K562 (cell line): ENCODE results near the gene CLIC5. TPM values are rescaled to one million over a fixed set of nuclear protein-coding genes. Genes with fewer than 3 reads are reported as not detected.

Source experiments
- ATAC-seq: fragments of 200-7000 bp; cut with Tn5 transposase; 3 replicates; pipeline ENCODE4 v1.9.1; 2020; ENCODE audit warnings: moderate library complexity
- BruUV-seq: library from RNA; stranded (reverse); fragments of 400-500 nt; replicated peaks from 2 replicates; lab custom pipeline; 2021; lab: Mats Ljungman, UMichigan
- CTCF ChIA-PET: fragments of 300-600 bp; formaldehyde crosslinking; extraction: SDS; loops from one replicate; lab custom pipeline; 2021; ENCODE audit warnings: low intra/inter-chr PET ratio; lab: Yijun Ruan, JAX
- POLR2A ChIA-PET: fragments of 300-600, 350-650 bp; sonication (Branson Sonifier 250); formaldehyde crosslinking; extraction: SDS; loops from one replicate; lab custom pipeline; 2021; ENCODE audit warnings: antibody characterized with exemption, inconsistent platforms; lab: Yijun Ruan, JAX
- DNase-seq, 4 experiments: peaks; one replicate each; pipeline versions ENCODE4 v3.0.0 to v3.0.0-alpha.2; 2011 to 2018; ENCODE audit warnings: low spot score in 3 of 4, mixed read lengths in 3 of 4; ENCODE audit errors: extremely low read depth in 1 of 4
- FAIRE-seq: peaks from 2 replicates; lab custom pipeline; 2011; peaks lifted over from hg19 to GRCh38; lab: Jason Lieb, UNC
- H2AFZ ChIP-seq: 2 replicates; pipeline ENCODE4 v1.6.0; 2011; ENCODE audit warnings: low read depth, low read length, control low read depth, inconsistent platforms
- H3K27ac ChIP-seq: fragments of 200-600 bp; 3 replicates; pipeline ENCODE4 v1.8.0; 2011; ENCODE audit warnings: low read depth, mild to moderate bottlenecking, control low read depth, inconsistent platforms, low read length, moderate library complexity, mixed read lengths; ENCODE audit errors: extremely low read depth
- H3K27me3 ChIP-seq, 2 experiments: fragments of 300-600 bp in 1 of 2; 2 replicates in 1 of 2; 3 replicates in 1 of 2; pipeline versions ENCODE4 v1.6.0 to v1.8.0; 2011; ENCODE audit warnings: inconsistent platforms in 2 of 2, low read length in 2 of 2, mild to moderate bottlenecking in 1 of 2, mixed read lengths in 1 of 2, moderate library complexity in 1 of 2; ENCODE audit not compliant: control insufficient read depth in 2 of 2, insufficient read depth in 2 of 2
- H3K36me3 ChIP-seq: fragments of 300-600 bp; 3 replicates; pipeline ENCODE4 v1.8.0; 2011; ENCODE audit warnings: mild to moderate bottlenecking, low read length, inconsistent platforms; ENCODE audit not compliant: control insufficient read depth, insufficient read depth
- H3K4me1 ChIP-seq, 2 experiments: fragments of 200-600 bp in 1 of 2; replicated peaks in 1 of 2; 2 replicates in 1 of 2; 3 replicates in 1 of 2; pipeline versions ENCODE4 v1.5.1 to v1.8.0; 2011; ENCODE audit warnings: inconsistent platforms in 2 of 2, low read length in 2 of 2, mild to moderate bottlenecking in 1 of 2, mixed read lengths in 1 of 2, moderate library complexity in 1 of 2; ENCODE audit not compliant: control insufficient read depth in 2 of 2, insufficient read depth in 2 of 2
- H3K4me2 ChIP-seq: 2 replicates; pipeline ENCODE4 v1.6.1; 2011; ENCODE audit warnings: low read length, control low read depth, inconsistent platforms, mixed read lengths; ENCODE audit not compliant: insufficient read depth
- H3K4me3 ChIP-seq: fragments of 200-600 bp; sonication (generic), shearing (Covaris generic); 2 replicates; pipeline ENCODE4 v1.5.1; 2016; ENCODE audit warnings: control low read depth, inconsistent platforms
- H3K79me2 ChIP-seq: fragments of 200-600 bp; 3 replicates; pipeline ENCODE4 v1.8.0; 2011; ENCODE audit warnings: low read length, inconsistent platforms; ENCODE audit not compliant: control insufficient read depth, insufficient read depth
- H3K9ac ChIP-seq, 2 experiments: 2 replicates each; pipeline versions ENCODE4 v1.6.0 to v1.6.1; 2011; ENCODE audit warnings: low read depth in 2 of 2, low read length in 2 of 2, control low read depth in 1 of 2, inconsistent platforms in 1 of 2, mild to moderate bottlenecking in 1 of 2, mixed read lengths in 1 of 2; ENCODE audit not compliant: insufficient read depth in 1 of 2
- H3K9me1 ChIP-seq: one replicate; pipeline ENCODE4 v1.6.0; 2011; ENCODE audit warnings: inconsistent platforms, mild to moderate bottlenecking, low read length, moderate library complexity; ENCODE audit not compliant: control insufficient read depth, insufficient read depth
- H3K9me3 ChIP-seq: replicated peaks from 2 replicates; pipeline ENCODE4 v1.5.1; 2011; ENCODE audit warnings: low read depth, low read length, inconsistent platforms; ENCODE audit not compliant: control insufficient read depth, insufficient read depth
- H4K20me1 ChIP-seq: replicated peaks from 2 replicates; pipeline ENCODE4 v1.6.1; 2011; ENCODE audit warnings: low read length, inconsistent platforms, mixed read lengths; ENCODE audit not compliant: control insufficient read depth, insufficient read depth
- NR0B1 ChIP-seq: fragments of 450-650 bp; IDR thresholded peaks from one replicate; pipeline ENCODE4 v1.6.1; 2018; ENCODE audit warnings: mild to moderate bottlenecking, moderate library complexity; ENCODE audit not compliant: partially characterized antibody
- ZNF253 ChIP-seq: fragments of 250-450 bp; sonication (Bioruptor Pico); conservative IDR thresholded peaks from 2 replicates; pipeline ENCODE4 v1.6.1; 2021; ENCODE audit warnings: mild to moderate bottlenecking
- ZNF277 ChIP-seq: fragments of 250-450 bp; sonication (Bioruptor Pico); IDR thresholded peaks from 2 replicates; pipeline ENCODE4 v1.8.0; 2022; ENCODE audit warnings: inconsistent platforms, mild to moderate bottlenecking, moderate library complexity, borderline replicate concordance
- ZNF398 ChIP-seq: fragments of 250-450 bp; sonication (Bioruptor Pico); IDR thresholded peaks from 2 replicates; pipeline ENCODE4 v1.8.0; 2021; ENCODE audit warnings: moderate library complexity, mild to moderate bottlenecking, inconsistent platforms
- ZNF431 ChIP-seq: sonication (generic); formaldehyde crosslinking; IDR thresholded peaks from 2 replicates; pipeline ENCODE4 v1.8.0; 2022; ENCODE audit warnings: mild to moderate bottlenecking, missing genetic modification reagents
- WGBS: fragments of 100-300 bp; shearing (Covaris generic); methylation state at CpG from one replicate; pipeline ENCODE4 v1.1.6; 2016; ENCODE audit warnings: low coverage, mixed read lengths; ENCODE audit not compliant: insufficient coverage; ENCODE audit errors: missing lambda C conversion rate; 5-methylcytosine and 5-hydroxymethylcytosine counted together
- in situ Hi-C: fragments of 300-500 bp; cut with MboI; formaldehyde crosslinking; loops from 4 replicates; pipeline ENCODE4 v1.15.0; 2018; ENCODE audit warnings: inconsistent platforms, mixed read lengths
- intact Hi-C: fragments of 100-400 bp; cut with micrococcal nuclease; formaldehyde crosslinking; loops from 2 replicates; pipeline ENCODE4 v1.14.2; 2022
- polyA plus RNA-seq, 8 experiments: library from polyadenylated mRNA; depleted of rRNA in 4 of 8; stranded (reverse) in 5 of 8; unstranded in 3 of 8; fragments of >200 nt; fragmentation: Nextera tagmentation in 2 of 8; fragmentation: Illumina TruSeq in 1 of 8; extraction: Ambion mirVana in 2 of 8; extraction: Trizol in 1 of 8; gene quantifications; 2 replicates each; pipeline versions ENCODE4 v1.2.1 to v1.2.3, GENCODE V29; 2011 to 2014; ENCODE audit warnings: inconsistent platforms in 1 of 8, missing spikeins in 1 of 8
- total RNA-seq, 7 experiments: library from RNA; depleted of rRNA in 6 of 7; stranded (reverse); fragments of >200 nt in 6 of 7; fragmentation: Illumina TruSeq in 2 of 7; extraction: Trizol in 2 of 7; gene quantifications; 2 replicates each; pipeline versions ENCODE4 v1.2.1 to v1.2.3, GENCODE V29; 2011 to 2021; ENCODE audit warnings: low replicate concordance in 1 of 7

The CLIC5 gene
- total and polyA plus RNA-seq, 9 of the 15 experiments (the other 6 are each of a cell fraction or from before 2014, with no cell fraction given) = 0.31 TPM; not detected in 8

GRCh38 chr6:45984347-45984746 lies 31.3 kb downstream of the CLIC5 start:
- Histone ChIP-seq H3K4me2 (no peak overlapping the region), H3K79me2 (no peaks in the 10 kb centered on the region), H3K36me3 (no peaks in the 10 kb centered on the region), H3K9me1 (no peaks in the 10 kb centered on the region), H4K20me1 (no peaks in the 10 kb centered on the region), H3K9me3 (no peaks in the 10 kb centered on the region), H2AFZ (no peak overlapping the region), H3K27ac (no peak overlapping the region), H3K4me1 (no peaks in the 10 kb centered on the region), H3K4me3 (no peak overlapping the region), H3K27me3 (no peaks in the 10 kb centered on the region), H3K9ac (no peak overlapping the region)
- in situ Hi-C loops = no loop called here
- 0% methylated on average over 7 of the region's 7 CpGs for WGBS
- ChIA-PET POLR2A (no interaction called here), CTCF (no interaction called here)
- TF ChIP-seq ZNF431 (CRISPR knock-in tag) (no peak), ZNF398 (CRISPR knock-in tag) (no peak)
- no peak for FAIRE-seq
- intact Hi-C loops = no loop called here
- ATAC-seq = no peak
- BruUV-seq = no TSS peak
- no peak for DNase-seq

GRCh38 chr6:45983062-45983461 lies 32.6 kb downstream of the CLIC5 start:
- no peak overlapping the region for H3K27ac ChIP-seq
- BruUV-seq = no TSS peak
- POLR2A ChIA-PET = no interaction called here
- no peak overlapping the region for H3K9ac ChIP-seq
- H3K36me3 ChIP-seq = no peaks in the 10 kb centered on the region
- DNase-seq = no peak
- no peaks in the 10 kb centered on the region for H3K9me3 ChIP-seq
- intact Hi-C loops (no loop called here), in situ Hi-C loops (no loop called here)
- no peaks in the 10 kb centered on the region for H3K4me1 ChIP-seq
- H3K27me3 ChIP-seq = no peaks in the 10 kb centered on the region
- WGBS = 20% methylated on average over 1 of the region's 1 CpG
- no peak overlapping the region for H2AFZ ChIP-seq
- no peaks in the 10 kb centered on the region for H3K79me2 ChIP-seq
- TF ChIP-seq ZNF277 (CRISPR knock-in tag) = no peak
- TF ChIP-seq ZNF253 (CRISPR knock-in tag) = no peak
- no peak for TF ChIP-seq NR0B1
- ATAC-seq = no peak
- FAIRE-seq = no peak
- CTCF ChIA-PET = no interaction called here
- no peaks in the 10 kb centered on the region for H4K20me1 ChIP-seq
- no peaks in the 10 kb centered on the region for H3K9me1 ChIP-seq
- no peak overlapping the region for H3K4me2 ChIP-seq
- no peak overlapping the region for H3K4me3 ChIP-seq
